CD4-positive, CD25-positive, alpha-beta regulatory T cell (primary cell): ENCODE data around the gene IFT52. TPM values are rescaled to one million over a fixed set of nuclear protein-coding genes. Genes with fewer than 3 reads are reported as not detected.

Experiments used
- ATAC-seq, 2 donors: fragments of 150-1000 bp; cut with Tn5 transposase; one replicate each; pipeline ENCODE4 v1.10.0; 2021; ENCODE audit warnings: low read depth in 2 of 2, moderate number of reproducible peaks in 2 of 2, moderate library complexity in 1 of 2
- DNase-seq, 3 donors: peaks; one replicate each; pipeline versions ENCODE4 v3.0.0 to v3.0.0-alpha.2; 2012 to 2022; ENCODE audit warnings: mixed read lengths in 1 of 3
- H3K27ac ChIP-seq: one replicate; pipeline ENCODE4 v1.7.0; 2013; ENCODE audit warnings: mild to moderate bottlenecking, low read length; ENCODE audit not compliant: insufficient read depth, poor library complexity, severe bottlenecking
- H3K27me3 ChIP-seq: one replicate; pipeline ENCODE4 v1.7.0; 2013; ENCODE audit warnings: low read length; ENCODE audit not compliant: control insufficient read depth, insufficient read depth
- H3K36me3 ChIP-seq: one replicate; pipeline ENCODE4 v1.7.0; 2013; ENCODE audit warnings: mild to moderate bottlenecking, low read length, moderate library complexity; ENCODE audit not compliant: control insufficient read depth, insufficient read depth
- H3K4me1 ChIP-seq: 2 replicates; pipeline ENCODE4 v1.7.0; 2013; ENCODE audit warnings: mild to moderate bottlenecking, low read length; ENCODE audit not compliant: insufficient read depth, control insufficient read depth, poor library complexity, severe bottlenecking
- H3K4me3 ChIP-seq: one replicate; pipeline ENCODE4 v1.7.0; 2013; ENCODE audit warnings: low read depth, mild to moderate bottlenecking, low read length, moderate library complexity
- H3K9me3 ChIP-seq, 2 experiments: 1 replicate in 1 of 2; 2 replicates in 1 of 2; pipeline ENCODE4 v1.7.0; 2013; ENCODE audit warnings: low read length in 2 of 2, mild to moderate bottlenecking in 1 of 2, moderate library complexity in 1 of 2; ENCODE audit not compliant: control insufficient read depth in 2 of 2
- H3K27ac Mint-ChIP-seq, 3 donors: one replicate each; pipeline ENCODE4 v1.8.0; 2020 to 2022; ENCODE audit warnings: mild to moderate bottlenecking in 3 of 3, mixed read lengths in 3 of 3, moderate library complexity in 2 of 3
- H3K27me3 Mint-ChIP-seq: one replicate; pipeline ENCODE4 v1.8.0; 2022; ENCODE audit warnings: mild to moderate bottlenecking, mixed read lengths
- H3K36me3 Mint-ChIP-seq: one replicate; pipeline ENCODE4 v1.8.0; 2020; ENCODE audit warnings: mixed read lengths
- H3K4me1 Mint-ChIP-seq, 4 donors: one replicate each; pipeline ENCODE4 v1.8.0; 2020 to 2022; ENCODE audit warnings: mixed read lengths in 4 of 4, mild to moderate bottlenecking in 1 of 4
- H3K4me3 Mint-ChIP-seq, 4 donors: one replicate each; pipeline ENCODE4 v1.8.0; 2020 to 2022; ENCODE audit warnings: mild to moderate bottlenecking in 4 of 4, mixed read lengths in 4 of 4, moderate library complexity in 3 of 4
- H3K9me3 Mint-ChIP-seq, 7 donors: one replicate each; pipeline ENCODE4 v1.8.0; 2020 to 2022; ENCODE audit warnings: mixed read lengths in 7 of 7, mild to moderate bottlenecking in 3 of 7, moderate library complexity in 2 of 7
- polyA plus RNA-seq, 4 donors: library from polyadenylated mRNA; unstranded; fragments of 300-500 nt; fragmentation: Illumina TruSeq; gene quantifications; one replicate each; pipeline ENCODE4 v1.2.3, GENCODE V29; 2021
- total RNA-seq: library from RNA; stranded (reverse); gene quantifications from one replicate; pipeline ENCODE4 v1.2.3, GENCODE V29; 2022

IFT52 gene
- total and polyA plus RNA-seq, 5 donors from 2014 or later = 13.1 to 34.1 (median 27.8) TPM

GRCh38 chr20:43563429-43563828, 27.3 kb upstream of the IFT52 start:
- no peaks in the 10 kb centered on the region for H3K9me3 Mint-ChIP-seq
- peak overlapping the region in 1 of 3 donors; percentile 8 for H3K27ac Mint-ChIP-seq
- H3K4me3 Mint-ChIP-seq = no peak overlapping the region
- Histone ChIP-seq H3K27ac (no peak overlapping the region), H3K27me3 (no peaks in the 10 kb centered on the region), H3K36me3 (no peaks in the 10 kb centered on the region), H3K4me1 (no peaks in the 10 kb centered on the region), H3K4me3 (no peak overlapping the region), H3K9me3 (no peaks in the 10 kb centered on the region)
- no peaks in the 10 kb centered on the region for H3K4me1 Mint-ChIP-seq
- no peaks in the 10 kb centered on the region for H3K27me3 Mint-ChIP-seq
- ATAC-seq (no peak), DNase-seq (no peak)
- no peaks in the 10 kb centered on the region for H3K36me3 Mint-ChIP-seq

GRCh38 chr20:43563991-43564390, 26.7 kb upstream of the IFT52 start:
- Mint-ChIP-seq H3K27me3 (no peaks in the 10 kb centered on the region), H3K36me3 (no peaks in the 10 kb centered on the region), H3K4me3 (no peak overlapping the region), H3K9me3 (no peaks in the 10 kb centered on the region), H3K4me1 (no peaks in the 10 kb centered on the region), H3K27ac (no peak overlapping the region)
- ATAC-seq (no peak), DNase-seq (no peak)
- H3K4me1 ChIP-seq = no peaks in the 10 kb centered on the region
- no peaks in the 10 kb centered on the region for H3K36me3 ChIP-seq
- H3K27me3 ChIP-seq = no peaks in the 10 kb centered on the region
- no peaks in the 10 kb centered on the region for H3K9me3 ChIP-seq
- H3K4me3 ChIP-seq = no peak overlapping the region
- no peak overlapping the region for H3K27ac ChIP-seq

- DNase-seq (no peak), ATAC-seq (no peak)
- H3K4me3 ChIP-seq = no peak overlapping the region
- H3K36me3 Mint-ChIP-seq = no peaks in the 10 kb centered on the region
- H3K9me3 Mint-ChIP-seq = no peaks in the 10 kb centered on the region
- peak overlapping the region in 1 of 3 donors; percentile 10 for H3K27ac Mint-ChIP-seq
- H3K27ac ChIP-seq = no peak overlapping the region
- no peaks in the 10 kb centered on the region for H3K9me3 ChIP-seq
- H3K27me3 Mint-ChIP-seq = no peaks in the 10 kb centered on the region
- no peaks in the 10 kb centered on the region for H3K27me3 ChIP-seq
- H3K4me1 ChIP-seq = no peaks in the 10 kb centered on the region
- no peaks in the 10 kb centered on the region for H3K36me3 ChIP-seq
- no peaks in the 10 kb centered on the region for H3K4me1 Mint-ChIP-seq
- H3K4me3 Mint-ChIP-seq = no peak overlapping the region
Observed at GRCh38 chr20:43564455-43564854, 26.3 kb upstream of the IFT52 start.

- DNase-seq = no peak
- Mint-ChIP-seq H3K27me3 (no peaks in the 10 kb centered on the region), H3K27ac (peak overlapping the region in 1 of 3 donors; percentile 11), H3K9me3 (no peaks in the 10 kb centered on the region), H3K4me1 (no peaks in the 10 kb centered on the region), H3K36me3 (no peaks in the 10 kb centered on the region), H3K4me3 (no peak overlapping the region)
- Histone ChIP-seq H3K4me3 (no peak overlapping the region), H3K27me3 (no peaks in the 10 kb centered on the region), H3K27ac (no peak overlapping the region), H3K36me3 (no peaks in the 10 kb centered on the region), H3K4me1 (no peaks in the 10 kb centered on the region), H3K9me3 (no peaks in the 10 kb centered on the region)
- no peak for ATAC-seq
Observed at GRCh38 chr20:43564993-43565757, 25.6 kb upstream of the IFT52 start.

GRCh38 chr20:43565758-43566104, 25.0 kb upstream of the IFT52 start:
- DNase-seq (no peak), ATAC-seq (no peak)
- Histone ChIP-seq H3K9me3 (no peaks in the 10 kb centered on the region), H3K4me3 (no peak overlapping the region), H3K36me3 (no peaks in the 10 kb centered on the region), H3K4me1 (no peaks in the 10 kb centered on the region), H3K27me3 (no peaks in the 10 kb centered on the region), H3K27ac (no peak overlapping the region)
- H3K27ac Mint-ChIP-seq = no peak overlapping the region
- no peak overlapping the region for H3K4me3 Mint-ChIP-seq
- no peaks in the 10 kb centered on the region for H3K27me3 Mint-ChIP-seq
- H3K9me3 Mint-ChIP-seq = no peaks in the 10 kb centered on the region
- no peaks in the 10 kb centered on the region for H3K4me1 Mint-ChIP-seq
- no peaks in the 10 kb centered on the region for H3K36me3 Mint-ChIP-seq

GRCh38 chr20:43567477-43567876, 23.3 kb upstream of the IFT52 start:
- Histone ChIP-seq H3K9me3 (no peaks in the 10 kb centered on the region), H3K4me1 (no peaks in the 10 kb centered on the region), H3K4me3 (no peak overlapping the region), H3K36me3 (no peaks in the 10 kb centered on the region), H3K27me3 (no peaks in the 10 kb centered on the region), H3K27ac (no peak overlapping the region)
- ATAC-seq (no peak), DNase-seq (no peak)
- Mint-ChIP-seq H3K9me3 (no peaks in the 10 kb centered on the region), H3K4me1 (no peaks in the 10 kb centered on the region), H3K36me3 (no peaks in the 10 kb centered on the region), H3K27ac (no peak overlapping the region), H3K4me3 (no peak overlapping the region), H3K27me3 (no peaks in the 10 kb centered on the region)

- Histone ChIP-seq H3K4me3 (no peak overlapping the region), H3K27me3 (no peaks in the 10 kb centered on the region), H3K27ac (no peak overlapping the region), H3K36me3 (no peaks in the 10 kb centered on the region), H3K4me1 (no peaks in the 10 kb centered on the region), H3K9me3 (no peaks in the 10 kb centered on the region)
- H3K4me3 Mint-ChIP-seq = no peak overlapping the region
- no peaks in the 10 kb centered on the region for H3K4me1 Mint-ChIP-seq
- ATAC-seq = no peak
- H3K36me3 Mint-ChIP-seq = no peaks in the 10 kb centered on the region
- peak overlapping the region in 1 of 3 donors; percentile 37 for H3K27ac Mint-ChIP-seq
- DNase-seq = no peak
- no peaks in the 10 kb centered on the region for H3K9me3 Mint-ChIP-seq
- H3K27me3 Mint-ChIP-seq = no peaks in the 10 kb centered on the region
Observed at GRCh38 chr20:43568706-43569105, 22.0 kb upstream of the IFT52 start.

- H3K9me3 Mint-ChIP-seq = no peaks in the 10 kb centered on the region
- Histone ChIP-seq H3K4me1 (no peaks in the 10 kb centered on the region), H3K27ac (no peak overlapping the region), H3K36me3 (no peaks in the 10 kb centered on the region), H3K9me3 (no peaks in the 10 kb centered on the region), H3K27me3 (no peaks in the 10 kb centered on the region), H3K4me3 (no peak overlapping the region)
- no peak overlapping the region for H3K27ac Mint-ChIP-seq
- ATAC-seq = no peak
- no peak overlapping the region for H3K4me3 Mint-ChIP-seq
- H3K36me3 Mint-ChIP-seq = no peaks in the 10 kb centered on the region
- DNase-seq = no peak
- no peaks in the 10 kb centered on the region for H3K4me1 Mint-ChIP-seq
- H3K27me3 Mint-ChIP-seq = no peaks in the 10 kb centered on the region
Observed at GRCh38 chr20:43569282-43569681, 21.5 kb upstream of the IFT52 start.
